HG02610 (cell line): ENCODE measurements around the gene EPN2.
A peak's percentile ranks its signal among the peaks of the same experiment; 100 is the strongest.
"Not testable (repeated sequence)": the region's sequence is repeated elsewhere in the genome, so short reads cannot be mapped to it uniquely, and the experiment has no call there.

Source experiments
- ATAC-seq: cut with Tn5 transposase; IDR thresholded peaks from one replicate; pipeline ENCODE4 v1.9.1; 2021; ENCODE audit warnings: mild to moderate bottlenecking, moderate library complexity; ENCODE audit not compliant: unreplicated experiment

Gene EPN2

DNA sequence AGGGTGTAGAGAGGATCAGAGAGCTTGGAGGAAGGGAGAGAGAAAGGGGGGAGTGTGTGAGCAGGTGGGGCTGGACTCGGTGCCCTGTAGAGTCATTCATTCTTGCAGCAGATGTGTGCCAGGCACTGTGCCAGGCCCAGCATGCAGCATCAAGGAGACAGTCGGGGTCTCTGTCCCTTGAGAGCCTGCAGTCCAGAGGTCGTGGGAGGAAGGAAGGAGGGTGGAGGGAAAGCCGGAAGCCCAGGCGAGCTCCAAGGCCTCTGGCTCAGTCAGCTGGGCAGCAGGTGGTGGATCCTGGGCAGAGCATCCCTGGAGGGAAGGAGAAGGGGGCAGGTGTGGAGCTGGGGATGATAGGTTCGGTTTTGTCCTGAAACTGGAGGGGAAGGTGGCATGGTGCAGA lies 27.5 kb downstream of the EPN2 start:
- ATAC-seq, result no peak

DNA sequence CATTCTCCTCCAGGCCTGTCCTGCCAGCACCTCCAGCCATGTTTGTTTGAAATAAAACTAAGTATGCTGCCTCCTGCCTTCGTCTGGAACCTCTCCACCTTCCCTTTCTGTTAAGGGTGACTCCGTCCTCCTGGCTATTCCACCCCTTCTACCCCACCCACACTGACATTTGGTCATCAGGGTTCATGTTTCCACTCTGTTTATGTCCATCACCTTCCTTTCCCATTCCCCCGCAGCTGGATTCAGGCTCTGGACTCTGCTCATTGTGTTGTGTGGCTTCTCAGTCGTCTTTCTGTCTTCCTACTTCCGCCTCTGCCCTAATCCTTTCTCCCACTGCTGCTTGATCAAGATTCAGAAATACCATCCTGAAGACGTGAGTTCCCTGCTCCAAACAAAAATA lies 28.6 kb downstream of the EPN2 start:
- ATAC-seq, result no peak

DNA sequence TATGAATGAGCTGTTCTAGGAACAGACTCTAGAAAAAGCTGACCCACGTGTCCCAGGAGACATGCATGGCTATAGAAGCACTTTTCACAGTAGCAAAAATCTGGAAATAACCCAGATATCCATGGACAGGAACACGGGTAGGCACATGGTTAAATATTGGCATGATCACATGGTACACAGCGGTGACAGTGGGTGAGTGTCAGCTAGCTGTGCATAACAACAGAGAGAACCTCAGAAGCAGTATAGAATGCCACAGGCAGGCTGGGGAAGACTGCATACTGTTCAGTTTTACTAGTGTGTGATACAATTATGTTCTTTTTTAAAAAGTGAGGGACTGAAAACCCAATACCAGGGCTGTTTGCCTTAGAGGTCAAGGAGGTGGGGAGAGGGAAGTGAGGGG lies 31.4 kb downstream of the EPN2 start:
- ATAC-seq, result no peak

DNA sequence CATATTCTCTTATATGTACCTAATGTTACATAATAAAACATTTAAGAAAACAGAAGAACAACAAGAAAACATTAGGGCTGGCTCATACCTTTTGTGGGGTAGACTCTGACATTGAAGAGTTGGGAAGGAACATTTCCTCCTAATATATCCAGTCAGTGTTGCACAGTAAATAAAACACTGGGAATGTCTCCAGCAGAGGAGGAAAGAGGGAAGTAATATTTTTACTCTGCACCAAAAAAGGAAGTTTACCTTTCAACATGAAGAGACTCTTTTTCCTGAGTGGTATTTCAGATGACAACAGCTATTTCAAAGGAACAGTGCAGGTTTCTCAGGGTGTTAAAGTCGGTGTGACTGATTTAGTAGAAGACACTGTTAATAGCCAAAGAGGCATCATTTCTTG lies 31.9 kb downstream of the EPN2 start:
- ATAC-seq, result no peak

DNA sequence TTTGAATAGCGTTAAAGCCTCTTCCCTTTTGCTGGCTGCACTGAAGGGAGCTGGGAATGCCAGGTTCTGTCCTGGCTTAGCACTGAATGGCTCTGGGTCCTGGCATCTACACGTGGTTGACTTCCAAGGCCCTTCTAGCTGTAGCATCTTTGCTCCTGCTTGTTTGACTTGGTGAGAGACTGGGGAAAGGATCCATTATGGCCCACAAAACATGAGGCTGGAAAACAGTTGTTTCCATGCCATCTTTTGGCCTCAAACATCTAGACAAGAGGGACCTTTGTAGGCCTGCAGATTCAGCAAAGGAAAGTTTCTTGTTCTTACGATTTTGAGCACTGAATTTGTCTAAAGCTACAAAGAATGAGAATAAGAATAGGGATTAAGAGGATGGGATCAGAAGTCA lies 32.5 kb downstream of the EPN2 start:
- ATAC-seq, result no peak

DNA sequence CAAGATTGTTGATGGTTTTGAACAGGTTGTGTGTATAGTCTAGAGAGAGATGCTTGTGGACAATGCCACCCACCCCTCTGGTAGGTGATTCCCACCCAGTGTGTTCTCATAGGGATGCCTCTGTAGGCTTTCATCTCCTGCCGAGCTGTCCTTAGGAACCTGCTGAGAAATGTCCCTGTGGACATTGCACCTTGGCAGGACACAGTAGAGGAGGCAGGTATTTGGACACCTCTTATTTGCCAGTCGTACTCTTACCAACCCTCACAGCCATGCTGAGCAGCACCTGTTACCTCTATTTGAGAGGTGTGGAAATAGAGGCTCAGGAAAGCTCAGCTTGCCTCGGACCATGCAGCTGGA lies 33.2 kb downstream of the EPN2 start:
- ATAC-seq, result no peak

DNA sequence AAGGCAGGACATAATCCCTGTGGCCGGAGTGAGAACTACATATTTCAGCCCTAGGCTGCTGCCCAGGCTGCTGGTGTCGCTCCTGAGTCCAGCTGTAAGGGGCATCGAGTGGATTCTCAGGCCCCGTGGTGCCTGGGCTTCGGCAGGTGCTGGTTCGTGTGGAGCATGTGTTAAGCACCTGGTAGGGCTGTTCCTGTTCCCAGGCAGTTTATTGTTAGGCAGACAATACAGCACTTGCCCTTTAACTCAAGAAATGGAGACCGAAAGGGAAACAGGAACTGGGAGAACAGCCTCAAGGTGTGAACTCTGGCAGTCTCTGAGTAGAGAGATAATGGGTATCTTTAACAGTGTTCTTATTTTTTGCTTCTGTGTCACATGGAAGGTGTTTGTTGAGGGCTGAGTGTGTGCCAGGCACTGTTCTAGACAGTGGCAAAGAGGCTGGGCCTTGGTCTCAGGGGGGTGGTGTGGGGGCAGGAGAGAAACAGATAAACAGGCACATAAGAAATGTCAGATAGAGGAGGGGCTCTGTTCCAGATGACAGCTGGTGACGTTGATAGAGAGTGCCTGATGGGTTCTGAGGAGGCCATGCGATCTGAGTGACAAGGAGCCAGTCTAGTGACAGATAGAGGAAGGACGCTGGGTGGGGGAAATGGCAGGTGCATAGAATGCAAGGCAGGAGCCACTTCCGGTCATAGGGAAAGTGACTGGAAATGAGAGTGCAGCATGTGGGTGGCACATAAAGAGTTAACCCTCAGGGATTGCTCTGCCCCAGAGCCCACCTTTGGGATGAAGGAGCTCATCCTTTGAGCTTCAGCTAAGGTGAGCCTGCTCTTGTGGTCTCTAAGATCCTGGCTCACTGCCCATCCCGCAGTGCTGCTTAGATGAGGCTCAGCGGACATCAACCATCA lies 33.8 kb downstream of the EPN2 start:
- ATAC-seq, result peak; percentile 80

DNA sequence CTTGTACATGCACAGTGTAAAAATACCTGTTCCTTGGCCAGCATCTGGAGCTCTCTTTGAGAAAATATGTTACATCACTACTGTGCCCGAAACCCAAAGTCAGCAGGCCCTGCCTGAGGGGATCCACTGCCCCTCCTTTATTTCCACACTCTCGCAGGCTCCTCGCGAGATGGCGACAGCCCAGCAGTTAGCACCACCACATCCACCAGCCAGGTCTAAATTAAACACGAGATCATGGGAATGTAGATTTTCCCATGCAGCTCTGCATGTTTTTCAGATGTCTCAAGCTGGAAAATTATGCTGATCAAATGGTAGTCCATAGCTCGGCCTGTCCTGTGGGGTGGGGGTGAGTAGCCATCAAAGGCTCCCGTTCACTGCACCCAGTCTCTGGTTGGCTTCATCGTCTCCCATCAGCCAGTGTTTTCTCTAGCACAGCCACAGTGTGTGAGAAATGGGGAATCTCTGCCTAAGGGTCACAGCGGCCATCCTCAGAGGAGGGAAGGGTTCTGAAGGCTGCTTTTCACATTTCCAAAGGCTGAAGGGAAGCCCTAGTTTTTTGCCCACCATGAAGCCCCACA lies 34.7 kb downstream of the EPN2 start:
- no peak for ATAC-seq

DNA sequence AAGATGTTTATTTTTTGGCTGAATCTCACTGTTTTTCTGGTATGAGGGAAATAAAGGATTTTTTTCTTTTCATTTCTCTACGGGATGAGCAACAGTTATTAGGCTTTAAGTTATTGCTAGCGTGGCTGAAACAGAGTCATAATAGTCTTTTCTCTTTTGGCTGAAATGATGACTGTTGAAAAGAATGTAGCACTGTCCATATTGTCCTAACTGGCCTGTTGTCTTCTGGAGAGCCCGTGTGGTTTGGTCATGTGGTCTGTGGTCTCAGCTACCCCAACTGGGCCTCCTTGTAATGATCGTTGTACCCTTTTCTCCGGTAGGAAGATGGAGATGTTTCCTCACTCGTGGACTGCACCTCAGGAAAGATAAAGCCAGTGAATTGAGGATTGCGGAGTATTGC lies 36.6 kb downstream of the EPN2 start:
- ATAC-seq, result no peak

DNA sequence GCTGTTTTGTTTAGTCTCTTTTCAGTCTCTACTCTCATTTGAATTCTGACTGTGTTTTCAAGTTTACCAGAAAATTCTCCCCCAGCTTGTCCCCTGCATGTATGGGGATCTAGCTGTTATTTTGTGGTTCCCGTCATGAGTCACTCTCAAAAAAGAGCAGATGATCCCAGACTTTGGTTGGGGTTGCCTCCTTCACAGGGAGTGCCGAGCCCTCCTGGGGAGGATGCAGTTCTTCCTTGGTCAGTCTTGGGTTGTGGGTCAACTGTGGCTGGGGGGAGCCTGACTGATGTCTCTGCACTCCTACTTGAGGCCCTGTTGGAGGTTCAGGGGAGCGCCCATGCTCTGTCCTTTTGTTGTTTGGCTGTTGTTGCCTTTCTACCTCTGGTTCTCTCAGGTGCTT lies 37.7 kb downstream of the EPN2 start:
- no peak for ATAC-seq

DNA sequence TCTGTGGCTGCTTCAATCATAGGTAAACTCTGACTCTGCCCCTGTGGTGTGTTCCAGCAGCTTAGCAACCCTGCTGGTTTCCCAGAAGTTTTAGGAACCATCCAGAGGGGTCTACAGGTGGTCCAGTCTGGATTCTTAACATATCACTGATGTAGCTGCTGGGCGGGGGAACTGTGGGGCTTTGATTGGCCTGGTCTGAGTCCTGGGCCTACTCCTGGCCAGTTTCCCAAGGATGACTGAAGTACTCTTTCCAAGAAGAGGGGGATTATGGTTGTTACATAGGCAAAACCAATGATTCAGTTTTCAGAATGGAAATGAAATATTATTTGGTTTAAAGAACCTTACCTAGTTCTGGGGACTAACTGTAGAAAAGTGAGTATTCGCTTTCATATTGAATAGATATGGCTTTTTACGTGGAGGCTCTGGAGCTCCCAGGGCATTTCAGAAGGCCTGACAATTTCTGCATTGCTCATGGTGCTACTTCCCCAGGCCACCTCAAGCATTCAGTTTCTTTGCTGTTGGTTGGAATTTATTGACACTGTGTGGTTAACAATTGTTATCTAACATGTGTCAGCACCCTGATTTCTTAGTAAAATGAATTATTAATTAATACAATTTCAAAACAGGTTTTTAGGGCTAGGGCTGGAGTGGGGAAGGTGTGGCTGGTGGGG lies 38.4 kb downstream of the EPN2 start:
- no peak for ATAC-seq

DNA sequence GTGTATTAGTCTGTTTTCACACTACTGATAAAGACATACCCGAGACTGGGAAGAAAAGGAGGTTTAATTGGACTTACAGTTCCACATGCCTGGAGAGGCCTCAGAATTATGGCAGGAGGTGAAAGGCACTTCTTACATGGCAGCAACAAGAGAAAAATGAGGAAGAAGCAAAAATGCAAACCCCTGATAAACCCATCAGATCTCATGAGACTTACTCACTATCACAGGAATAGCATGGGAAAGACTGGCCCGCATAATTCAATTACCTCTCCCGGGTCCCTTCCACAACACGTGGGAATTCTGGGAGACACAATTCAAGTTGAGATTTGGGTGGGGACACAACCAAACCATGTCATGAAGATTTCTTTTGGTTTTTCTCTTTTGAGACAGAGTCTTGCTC lies 41.1 kb downstream of the EPN2 start:
- not testable (repeated sequence) for ATAC-seq

DNA sequence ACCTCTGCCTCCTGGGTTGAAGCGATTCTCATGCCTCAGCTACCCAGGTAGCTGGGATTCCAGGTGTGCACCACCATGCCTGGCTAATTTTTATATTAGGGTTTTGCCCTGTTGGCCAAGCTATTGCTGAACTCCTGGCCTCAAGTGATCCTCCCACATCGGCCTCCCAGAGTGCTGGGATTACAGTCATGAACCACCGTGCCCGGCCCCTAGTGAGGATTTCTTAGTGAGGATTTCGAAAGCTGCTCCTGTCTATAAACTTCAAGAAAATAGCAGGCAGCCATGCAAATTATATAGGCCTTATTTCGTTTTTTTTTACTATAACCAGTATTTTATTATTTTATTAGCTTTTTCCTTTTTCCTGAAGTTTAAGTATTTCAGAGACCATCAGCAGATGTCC lies 41.6 kb downstream of the EPN2 start:
- no peak for ATAC-seq

DNA sequence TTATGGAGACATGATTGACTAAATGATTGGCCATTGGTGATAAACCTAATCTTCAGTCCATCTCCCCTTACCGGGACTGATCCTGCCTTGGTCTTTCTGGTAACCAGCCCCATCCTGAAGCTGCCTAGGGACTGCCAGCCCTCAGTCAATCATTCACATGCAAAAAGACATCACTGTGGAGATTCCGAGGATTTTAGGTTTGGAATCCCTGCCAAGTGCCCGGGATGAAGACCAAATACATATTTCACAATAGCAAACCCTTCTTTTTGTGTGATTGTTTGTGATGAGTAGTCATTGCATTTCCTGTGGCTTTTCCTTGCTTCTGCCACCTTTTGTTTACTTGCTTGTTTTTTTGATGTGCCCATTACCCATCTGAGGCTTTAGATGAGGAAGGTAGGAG lies 44.0 kb downstream of the EPN2 start:
- no peak for ATAC-seq

DNA sequence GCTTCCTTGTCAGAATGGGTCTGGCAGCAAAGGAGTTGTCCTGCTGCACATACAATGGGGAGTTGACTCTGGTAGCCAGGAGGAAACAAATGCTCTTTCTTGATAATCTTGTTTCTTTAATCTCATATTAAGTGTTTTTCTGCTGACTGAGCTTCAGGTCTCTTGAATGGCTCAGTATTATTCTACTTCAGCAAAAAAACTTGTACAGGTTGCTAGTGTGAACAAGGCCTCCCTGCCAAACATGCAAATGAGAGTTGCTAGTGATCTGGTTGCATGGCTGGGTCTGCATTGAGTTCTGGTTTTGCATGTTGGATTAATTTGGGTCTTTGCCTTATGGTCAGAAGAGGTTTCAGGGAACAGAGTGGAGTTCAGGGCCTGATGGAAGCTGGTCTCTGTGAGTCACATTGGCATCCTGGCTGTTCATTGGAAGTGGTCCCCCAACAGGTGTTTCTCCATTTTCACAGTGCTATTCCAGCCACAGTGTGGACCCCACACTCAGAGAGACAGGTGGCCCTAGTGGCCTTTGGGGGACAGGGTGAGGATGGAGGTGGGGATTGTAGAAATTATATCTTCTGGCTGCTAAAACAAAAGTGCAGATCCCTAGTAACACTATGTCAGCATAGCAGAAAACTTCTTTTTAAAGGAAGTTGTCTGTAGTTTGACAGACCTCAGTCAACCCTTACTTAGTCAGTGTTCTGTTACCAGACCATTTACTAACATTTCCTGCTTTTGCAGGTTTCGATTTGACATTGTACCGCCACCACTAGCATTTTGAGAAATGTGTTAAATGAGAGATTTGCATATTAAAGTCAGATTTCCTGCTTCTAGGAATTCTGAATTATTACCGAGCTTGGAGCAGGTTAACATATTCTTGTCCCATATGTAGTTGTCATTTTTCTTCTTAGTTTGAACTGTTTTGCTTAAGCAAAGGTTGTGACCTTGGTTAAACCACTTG lies 47.1 kb downstream of the EPN2 start:
- peak; percentile 72 for ATAC-seq

DNA sequence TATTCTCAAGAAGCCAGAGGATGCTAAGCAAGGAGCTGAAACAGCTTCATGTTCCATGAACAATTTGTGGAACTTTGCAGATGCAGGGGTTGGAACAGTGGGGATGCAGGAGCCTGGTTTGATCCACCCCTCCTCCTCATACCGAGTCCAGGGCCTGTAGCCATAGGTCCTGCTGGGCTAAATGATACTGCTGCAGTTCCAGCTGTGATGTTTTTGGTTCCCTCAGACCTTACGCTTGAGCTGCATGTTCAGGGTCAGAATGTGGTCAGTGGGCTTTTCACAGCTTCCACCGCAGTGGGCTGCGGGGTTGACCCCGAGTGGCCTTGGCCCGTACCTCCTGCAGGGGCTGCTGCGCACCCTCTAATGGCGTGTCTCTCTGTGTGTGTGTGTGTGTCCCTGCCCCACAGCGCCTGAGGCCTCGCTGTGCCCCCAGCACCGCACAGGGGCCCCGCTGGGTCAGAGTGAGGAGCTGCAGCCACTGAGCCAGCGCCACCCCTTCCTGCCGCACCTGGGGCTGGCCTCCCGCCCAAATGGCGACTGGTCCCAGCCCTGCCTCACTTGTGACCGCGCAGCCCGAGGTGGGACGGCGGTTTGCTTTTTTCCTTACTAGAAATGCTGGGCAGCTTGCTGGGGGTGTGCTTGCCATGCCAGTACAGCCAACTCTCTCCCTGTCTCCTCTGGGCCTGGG lies 48.2 kb downstream of the EPN2 start:
- no peak for ATAC-seq

DNA sequence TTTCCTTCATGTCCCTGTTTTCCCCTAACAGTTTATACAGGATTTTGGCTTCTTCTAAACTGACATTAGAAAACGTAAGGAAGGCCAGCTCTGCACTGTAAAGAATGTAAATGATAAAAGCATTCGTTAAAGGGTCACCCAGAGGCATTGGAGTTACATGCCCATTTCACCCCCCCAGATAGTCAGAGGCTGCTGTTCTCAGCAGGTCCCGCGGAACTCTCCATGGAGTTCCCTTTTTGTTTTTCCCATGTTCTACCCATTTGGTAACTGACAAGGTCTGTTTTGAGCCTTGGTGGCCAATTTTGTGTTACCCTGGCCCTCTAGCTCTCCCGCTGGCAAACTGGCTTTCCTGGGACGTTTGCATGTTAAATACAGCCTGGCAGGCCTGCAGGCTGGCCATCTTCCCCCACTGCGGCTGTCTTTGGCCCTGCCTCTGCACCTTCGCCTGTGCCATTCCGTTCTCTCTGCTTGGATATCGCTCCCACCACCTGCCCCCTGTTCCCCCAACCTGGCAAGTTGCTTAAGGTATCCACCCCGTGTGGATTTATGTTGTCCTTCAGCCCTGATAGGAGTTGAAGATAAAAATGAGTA lies 49.7 kb downstream of the EPN2 start:
- ATAC-seq, result no peak

DNA sequence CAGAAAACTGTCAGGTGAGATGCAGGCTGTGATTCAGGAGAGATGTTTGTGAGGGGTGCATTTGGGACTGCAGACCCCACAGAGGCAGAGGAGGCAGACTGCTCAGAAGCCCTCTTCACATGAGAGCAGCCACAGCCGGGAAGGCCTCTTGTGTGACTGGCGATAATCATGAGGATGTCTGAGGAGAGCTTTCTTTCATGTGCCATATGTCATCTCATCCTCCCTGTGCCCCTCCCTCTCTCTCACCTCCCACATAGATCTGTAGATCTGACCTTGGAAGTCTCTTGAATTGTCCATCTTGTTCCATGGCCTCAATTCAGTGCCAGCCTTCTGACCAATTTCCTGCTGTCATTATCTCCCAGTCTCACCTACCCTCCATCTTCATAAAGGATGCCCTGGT lies 50.5 kb downstream of the EPN2 start:
- no peak for ATAC-seq

DNA sequence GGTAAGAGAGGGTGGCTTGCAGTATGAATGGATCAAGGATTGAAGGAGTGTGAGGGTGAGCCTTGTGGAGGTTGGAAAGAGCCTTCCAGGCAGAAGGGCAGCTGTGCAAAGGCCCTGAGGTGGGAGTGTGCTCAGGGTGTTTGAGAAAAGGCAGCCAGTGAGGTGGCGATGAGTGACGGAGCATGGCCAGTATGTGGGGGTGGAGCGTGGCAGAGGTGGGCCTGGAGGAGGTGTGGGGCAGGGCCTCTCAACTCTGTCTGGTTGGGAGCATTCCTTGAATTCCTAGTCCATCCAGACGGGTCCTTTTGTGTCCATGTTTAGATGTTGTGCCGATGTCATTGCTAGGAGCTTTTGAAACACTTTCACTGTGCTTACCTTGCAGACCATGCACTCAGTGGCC lies 51.3 kb downstream of the EPN2 start:
- ATAC-seq, result no peak

DNA sequence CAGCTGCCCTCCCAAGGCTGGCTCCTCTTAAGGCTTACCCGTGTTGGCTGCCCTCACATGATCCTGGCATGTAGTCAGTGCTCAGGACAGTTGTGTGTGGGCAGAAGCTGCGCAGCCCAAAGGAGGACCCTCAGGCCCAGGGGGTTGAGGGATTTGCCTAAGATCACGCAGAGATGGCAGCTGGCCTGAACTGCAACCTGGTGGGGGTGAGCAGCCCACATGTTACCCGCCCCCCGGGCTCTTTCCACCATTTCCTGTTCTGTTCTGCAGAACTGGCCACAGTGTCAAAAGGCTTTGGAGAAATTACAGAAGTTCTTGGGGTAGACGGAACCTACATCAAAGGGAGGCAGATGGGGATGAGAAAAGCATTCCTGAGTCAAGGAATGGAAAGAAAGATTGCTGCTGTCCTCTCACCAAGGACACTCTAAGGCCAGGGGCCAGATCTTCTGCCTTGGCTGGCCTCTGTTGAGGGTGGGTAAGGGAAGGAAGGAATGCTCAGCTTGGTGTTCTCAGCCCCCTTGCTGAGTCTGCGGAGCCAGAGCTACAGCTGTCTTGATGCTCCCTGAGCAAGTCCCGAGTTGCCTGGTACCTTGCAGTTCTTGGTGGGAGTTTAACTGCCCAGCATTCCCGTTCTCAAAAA lies 53.0 kb downstream of the EPN2 start:
- no peak for ATAC-seq
